Loucy (cell line): ENCODE measurements around the gene MLYCD.

Experiments
- EZH2phosphoT487 ChIP-seq: fragments of 200-600 bp; IDR thresholded peaks from 2 replicates; pipeline ENCODE4 v1.6.1; 2018; ENCODE audit warnings: antibody characterized with exemption, mild to moderate bottlenecking, moderate library complexity, borderline replicate concordance
- TF ChIP-seq, protein P1 (sequence below): fragments of 200-600 bp; sonication (generic); conservative IDR thresholded peaks from 2 replicates; pipeline ENCODE4 v1.5.1; 2014; ENCODE audit warnings: mild to moderate bottlenecking, antibody characterized with exemption, low read length

GRCh38 chr16:83961591-83961990, 62.7 kb downstream of the MLYCD start:
- TF ChIP-seq, protein P1, sequence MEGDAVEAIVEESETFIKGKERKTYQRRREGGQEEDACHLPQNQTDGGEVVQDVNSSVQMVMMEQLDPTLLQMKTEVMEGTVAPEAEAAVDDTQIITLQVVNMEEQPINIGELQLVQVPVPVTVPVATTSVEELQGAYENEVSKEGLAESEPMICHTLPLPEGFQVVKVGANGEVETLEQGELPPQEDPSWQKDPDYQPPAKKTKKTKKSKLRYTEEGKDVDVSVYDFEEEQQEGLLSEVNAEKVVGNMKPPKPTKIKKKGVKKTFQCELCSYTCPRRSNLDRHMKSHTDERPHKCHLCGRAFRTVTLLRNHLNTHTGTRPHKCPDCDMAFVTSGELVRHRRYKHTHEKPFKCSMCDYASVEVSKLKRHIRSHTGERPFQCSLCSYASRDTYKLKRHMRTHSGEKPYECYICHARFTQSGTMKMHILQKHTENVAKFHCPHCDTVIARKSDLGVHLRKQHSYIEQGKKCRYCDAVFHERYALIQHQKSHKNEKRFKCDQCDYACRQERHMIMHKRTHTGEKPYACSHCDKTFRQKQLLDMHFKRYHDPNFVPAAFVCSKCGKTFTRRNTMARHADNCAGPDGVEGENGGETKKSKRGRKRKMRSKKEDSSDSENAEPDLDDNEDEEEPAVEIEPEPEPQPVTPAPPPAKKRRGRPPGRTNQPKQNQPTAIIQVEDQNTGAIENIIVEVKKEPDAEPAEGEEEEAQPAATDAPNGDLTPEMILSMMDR = no peak
- no peak for TF ChIP-seq EZH2phosphoT487
